Amniotic epithelial cell (primary cell): ENCODE results near the gene VPS13C.

Experiments used
- DNase-seq: peaks from one replicate; pipeline ENCODE4 v3.0.0-alpha.2; 2010; ENCODE audit warnings: low read depth

Gene VPS13C, protein sequence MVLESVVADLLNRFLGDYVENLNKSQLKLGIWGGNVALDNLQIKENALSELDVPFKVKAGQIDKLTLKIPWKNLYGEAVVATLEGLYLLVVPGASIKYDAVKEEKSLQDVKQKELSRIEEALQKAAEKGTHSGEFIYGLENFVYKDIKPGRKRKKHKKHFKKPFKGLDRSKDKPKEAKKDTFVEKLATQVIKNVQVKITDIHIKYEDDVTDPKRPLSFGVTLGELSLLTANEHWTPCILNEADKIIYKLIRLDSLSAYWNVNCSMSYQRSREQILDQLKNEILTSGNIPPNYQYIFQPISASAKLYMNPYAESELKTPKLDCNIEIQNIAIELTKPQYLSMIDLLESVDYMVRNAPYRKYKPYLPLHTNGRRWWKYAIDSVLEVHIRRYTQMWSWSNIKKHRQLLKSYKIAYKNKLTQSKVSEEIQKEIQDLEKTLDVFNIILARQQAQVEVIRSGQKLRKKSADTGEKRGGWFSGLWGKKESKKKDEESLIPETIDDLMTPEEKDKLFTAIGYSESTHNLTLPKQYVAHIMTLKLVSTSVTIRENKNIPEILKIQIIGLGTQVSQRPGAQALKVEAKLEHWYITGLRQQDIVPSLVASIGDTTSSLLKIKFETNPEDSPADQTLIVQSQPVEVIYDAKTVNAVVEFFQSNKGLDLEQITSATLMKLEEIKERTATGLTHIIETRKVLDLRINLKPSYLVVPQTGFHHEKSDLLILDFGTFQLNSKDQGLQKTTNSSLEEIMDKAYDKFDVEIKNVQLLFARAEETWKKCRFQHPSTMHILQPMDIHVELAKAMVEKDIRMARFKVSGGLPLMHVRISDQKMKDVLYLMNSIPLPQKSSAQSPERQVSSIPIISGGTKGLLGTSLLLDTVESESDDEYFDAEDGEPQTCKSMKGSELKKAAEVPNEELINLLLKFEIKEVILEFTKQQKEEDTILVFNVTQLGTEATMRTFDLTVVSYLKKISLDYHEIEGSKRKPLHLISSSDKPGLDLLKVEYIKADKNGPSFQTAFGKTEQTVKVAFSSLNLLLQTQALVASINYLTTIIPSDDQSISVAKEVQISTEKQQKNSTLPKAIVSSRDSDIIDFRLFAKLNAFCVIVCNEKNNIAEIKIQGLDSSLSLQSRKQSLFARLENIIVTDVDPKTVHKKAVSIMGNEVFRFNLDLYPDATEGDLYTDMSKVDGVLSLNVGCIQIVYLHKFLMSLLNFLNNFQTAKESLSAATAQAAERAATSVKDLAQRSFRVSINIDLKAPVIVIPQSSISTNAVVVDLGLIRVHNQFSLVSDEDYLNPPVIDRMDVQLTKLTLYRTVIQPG (N-terminal part only)

DNA sequence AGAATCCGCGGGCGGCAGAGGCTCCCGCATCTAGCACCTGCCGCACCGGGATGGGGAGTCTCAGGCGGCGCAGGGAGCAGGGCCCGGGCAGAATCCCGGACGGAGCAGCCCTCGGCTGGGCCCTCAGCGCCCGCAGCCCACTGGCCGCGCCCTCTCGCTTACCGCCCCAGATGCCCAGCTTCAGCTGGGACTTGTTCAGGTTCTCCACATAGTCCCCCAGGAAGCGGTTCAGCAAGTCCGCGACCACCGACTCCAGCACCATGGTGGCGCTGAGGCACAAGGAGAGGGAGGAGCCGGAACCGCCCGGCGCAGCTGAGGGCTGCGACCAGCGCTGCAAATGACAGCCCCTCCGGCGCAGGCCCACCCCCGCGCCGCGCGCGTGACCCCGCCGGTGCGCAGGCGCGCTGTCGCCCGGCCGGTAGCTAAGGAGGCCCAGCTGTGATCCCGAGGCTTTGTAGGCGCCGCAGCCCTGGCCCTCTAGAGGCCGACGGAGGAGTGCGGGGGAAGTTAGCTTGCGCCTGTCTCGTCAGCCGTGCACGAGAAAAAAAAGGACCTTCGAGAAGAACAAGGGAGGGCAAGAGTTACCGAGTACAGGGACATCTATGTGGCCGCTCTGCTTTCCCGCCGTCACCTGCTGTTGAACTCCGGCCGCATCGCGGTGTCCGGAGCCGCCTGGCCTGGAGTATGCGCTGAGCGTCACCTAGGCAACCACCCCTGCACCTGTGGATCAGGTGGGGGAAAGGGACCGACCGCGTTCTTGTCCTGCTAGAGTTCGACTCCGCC is at the start of gene VPS13C:
VPS13C (minus strand) TSS at position 335 of the 783 bp plus-strand sequence; CDS start at position 262, 73 bp downstream.
- DNase-seq, result peak; percentile 86

DNA sequence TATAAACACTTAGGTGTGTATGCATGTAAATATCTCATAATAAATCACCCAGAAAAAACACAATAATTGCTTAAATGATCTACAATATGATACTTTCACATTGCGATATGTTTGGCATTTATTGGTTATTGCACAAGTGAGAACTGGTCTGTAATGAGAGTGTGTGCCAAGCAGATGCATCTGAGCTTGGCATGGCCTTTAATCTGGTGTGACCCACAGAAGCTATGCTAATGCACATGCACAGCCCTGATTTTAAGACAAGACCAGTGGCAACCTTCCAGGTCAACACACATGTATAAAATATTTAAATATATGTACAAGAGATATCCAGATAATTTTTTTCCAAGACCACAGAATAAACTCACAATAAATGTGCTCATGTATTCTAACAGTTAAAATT is 49.2 kb upstream of the VPS13C start:
- DNase-seq, result no peak

DNA sequence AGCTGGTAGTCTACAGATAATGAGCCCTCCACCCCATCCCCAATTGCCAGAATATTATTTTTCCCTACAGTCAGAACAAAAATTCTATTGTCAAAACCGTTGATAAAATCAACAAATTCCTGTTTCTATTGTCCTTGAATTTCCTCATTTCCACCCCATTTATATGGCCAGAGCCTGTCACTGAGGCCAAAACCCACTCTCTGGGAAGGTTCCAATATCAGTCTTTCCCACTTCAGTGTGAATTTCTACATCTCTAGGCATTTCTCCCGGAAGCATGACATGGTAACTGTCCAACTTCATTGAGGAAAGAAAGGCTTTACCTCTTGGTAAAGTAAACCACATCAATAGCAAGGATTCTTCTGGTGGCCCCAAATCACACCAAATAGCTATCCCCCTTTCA is 48.2 kb upstream of the VPS13C start:
- DNase-seq, result no peak

DNA sequence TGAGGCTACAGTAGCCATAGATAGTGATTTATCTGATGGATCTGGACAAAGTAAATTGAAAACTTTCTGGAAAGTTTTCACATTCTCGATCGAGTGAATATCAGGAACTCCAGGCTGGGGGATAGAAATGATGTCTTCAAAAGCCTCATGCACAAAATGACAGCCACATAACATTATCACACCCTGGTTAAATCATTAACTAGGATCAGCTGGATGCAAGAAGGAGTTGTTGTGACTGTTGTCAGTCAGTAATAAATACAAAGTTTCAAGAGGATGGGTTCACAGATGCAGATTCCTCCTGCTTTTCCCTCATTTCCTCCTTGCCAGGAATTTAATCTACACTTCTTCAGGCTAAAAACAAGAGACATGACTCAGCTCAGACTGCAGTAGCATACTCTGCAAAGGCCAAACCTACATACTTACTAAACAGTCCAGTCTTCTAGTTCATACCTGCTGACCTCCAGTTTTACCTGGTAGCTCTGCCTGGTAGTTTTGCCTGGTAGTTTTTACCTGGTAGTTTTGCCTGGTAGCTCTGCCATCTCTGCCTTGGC is 47.4 kb upstream of the VPS13C start:
- no peak for DNase-seq

DNA sequence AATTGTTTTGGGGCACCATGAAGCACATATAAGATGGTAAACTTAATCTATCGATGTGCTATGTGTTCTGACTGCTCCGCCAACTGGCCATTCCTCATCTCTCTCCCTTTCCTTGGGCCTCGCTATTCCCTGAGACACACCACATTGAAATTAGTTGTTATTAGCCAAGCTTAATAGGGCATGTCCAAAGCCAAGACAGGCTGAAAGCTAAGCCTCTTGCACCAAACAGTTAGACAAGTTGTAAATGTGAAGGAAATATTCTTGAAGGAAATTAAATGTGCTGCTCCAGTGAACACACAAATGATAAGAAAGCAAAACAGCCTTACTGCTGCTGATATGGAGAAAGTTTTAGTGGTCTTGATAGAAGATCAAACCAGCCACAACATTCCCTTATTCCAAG is 45.8 kb upstream of the VPS13C start:
- no peak for DNase-seq

DNA sequence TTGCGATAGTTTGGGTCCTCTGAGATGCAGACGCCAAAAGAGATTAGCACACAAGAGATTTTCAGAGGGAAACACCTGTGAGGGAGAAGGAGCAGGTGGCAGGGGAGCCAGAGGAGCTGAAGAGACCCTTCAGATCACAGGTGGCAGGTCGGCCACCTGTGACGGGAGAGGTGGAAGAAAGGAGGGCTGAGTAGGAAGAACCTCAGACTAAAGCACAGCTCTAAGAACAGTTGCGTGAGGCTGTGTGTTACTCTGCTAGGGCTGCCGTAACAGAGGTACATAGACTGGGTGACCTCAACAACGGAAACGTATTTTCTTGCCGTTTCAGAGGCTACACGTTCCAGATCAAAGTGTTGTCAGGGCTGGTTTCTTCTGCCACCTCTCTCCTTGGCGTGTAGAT is 45.0 kb upstream of the VPS13C start:
- DNase-seq, result no peak

DNA sequence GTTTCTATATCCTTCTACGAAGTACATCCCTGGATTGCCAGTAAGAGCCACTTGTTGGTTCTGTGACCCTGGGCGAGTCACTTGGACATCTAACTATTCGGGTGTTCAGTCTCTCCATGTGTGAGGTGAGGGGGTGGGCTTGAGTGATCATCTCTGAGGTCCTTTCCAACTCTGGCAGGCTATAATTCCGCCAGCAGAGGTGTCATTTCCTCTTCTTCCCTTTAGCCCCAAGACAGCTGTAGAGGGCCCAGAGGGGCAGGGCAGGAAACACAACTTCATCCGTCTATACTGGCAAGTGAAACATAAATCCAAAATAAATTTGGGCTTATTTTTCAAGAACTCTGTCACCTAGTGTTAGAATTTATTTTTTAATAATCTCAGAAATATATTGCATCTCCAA is 44.6 kb upstream of the VPS13C start:
- no peak for DNase-seq

DNA sequence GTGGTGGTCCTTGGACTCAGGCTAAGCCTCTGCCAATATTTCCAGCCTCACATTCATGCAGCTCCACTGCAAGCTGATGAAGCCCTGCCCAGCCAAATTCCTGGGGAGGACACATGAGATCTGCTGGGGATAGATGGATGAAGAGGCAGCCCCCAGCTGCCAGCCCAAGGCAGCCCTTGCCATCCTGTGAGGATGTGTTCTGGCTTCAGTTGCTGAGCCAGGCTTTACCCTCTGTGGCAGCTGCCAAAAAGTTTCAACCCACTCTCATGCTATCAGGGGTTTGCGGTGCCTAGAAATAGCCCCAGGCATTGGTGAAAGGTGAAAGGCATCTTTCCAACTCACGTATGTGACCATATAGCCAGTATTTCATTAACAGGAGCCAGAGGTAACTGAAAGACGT is 44.2 kb upstream of the VPS13C start:
- no peak for DNase-seq

DNA sequence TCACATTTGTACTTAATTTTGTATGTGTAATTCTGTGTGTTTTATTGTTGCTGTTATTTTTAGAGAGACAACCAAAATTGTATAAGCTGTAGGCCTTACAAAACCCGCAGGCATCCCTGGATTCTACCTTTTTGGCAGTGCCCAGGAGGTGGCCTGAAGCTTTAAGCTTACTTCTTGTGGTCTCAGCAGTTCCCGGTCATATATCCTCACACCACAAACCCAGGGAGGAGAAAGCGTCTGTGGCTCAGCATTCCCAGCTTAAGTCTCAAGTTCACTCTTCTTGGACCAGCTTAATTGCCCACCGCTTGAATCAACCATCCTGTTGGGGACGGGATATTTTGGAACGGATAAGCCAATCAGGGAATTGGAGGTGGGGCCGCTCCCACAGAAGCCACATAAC is 43.2 kb upstream of the VPS13C start:
- DNase-seq, result no peak

DNA sequence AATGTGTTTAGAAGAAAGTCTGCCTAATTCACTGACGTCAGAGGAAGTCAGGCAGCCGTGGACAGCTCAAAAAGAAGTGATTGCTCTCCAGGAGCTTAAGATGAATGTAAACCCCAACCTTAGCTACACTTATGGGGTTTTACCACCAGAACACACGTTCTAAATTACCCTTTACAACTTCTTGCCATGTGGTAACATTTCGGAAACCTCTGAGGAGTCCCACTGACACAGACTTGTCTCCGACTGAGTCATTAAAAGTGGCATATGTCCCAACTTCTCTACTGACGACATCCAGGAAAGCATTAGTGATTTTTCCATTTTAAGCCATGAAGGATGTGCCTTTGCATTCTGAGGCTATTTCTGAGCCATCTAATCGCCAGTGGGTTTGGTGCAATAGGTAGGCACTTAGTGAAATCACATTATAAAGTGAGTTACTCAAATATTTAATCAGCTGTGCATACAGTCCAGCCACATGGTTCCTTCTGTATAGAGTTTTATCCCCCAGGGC is 38.9 kb upstream of the VPS13C start:
- no peak for DNase-seq

DNA sequence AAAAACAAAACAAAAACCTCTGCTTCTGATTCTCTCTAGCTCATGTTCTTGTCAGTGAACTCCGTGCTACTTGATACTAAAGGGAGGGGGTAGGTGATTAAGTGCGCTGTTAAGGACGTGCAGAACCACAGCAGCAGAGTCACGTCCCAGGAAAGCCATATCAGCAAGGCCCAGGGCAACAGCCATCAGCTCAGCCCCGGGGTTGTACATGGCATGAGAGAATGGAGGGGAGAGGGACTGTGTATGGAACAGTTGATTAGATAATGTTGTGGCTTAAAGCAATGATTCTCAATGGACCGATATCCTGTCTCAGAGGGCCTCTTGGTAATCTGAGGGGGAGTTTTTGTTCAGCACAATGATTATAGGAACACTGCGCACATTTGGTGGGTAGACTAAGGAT is 34.1 kb upstream of the VPS13C start:
- DNase-seq, result no peak

DNA sequence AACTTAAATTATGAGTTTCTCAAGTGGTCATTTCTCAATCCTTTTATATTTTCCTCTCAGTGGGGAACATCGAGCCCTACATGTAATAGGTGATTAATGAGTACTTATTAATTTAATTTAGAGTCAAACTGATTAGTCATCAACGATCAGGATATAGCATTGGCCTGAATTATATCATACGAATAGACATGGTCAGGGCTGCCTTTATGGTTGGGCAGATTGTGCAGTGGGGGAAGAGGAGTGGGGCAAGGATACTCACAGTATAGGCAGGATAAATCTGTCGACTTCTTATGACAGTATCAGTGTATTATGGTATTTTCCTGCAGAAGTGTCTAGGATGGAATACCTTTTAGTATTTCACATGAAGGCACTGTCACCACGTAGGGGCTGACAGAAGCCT is 33.6 kb upstream of the VPS13C start:
- no peak for DNase-seq

DNA sequence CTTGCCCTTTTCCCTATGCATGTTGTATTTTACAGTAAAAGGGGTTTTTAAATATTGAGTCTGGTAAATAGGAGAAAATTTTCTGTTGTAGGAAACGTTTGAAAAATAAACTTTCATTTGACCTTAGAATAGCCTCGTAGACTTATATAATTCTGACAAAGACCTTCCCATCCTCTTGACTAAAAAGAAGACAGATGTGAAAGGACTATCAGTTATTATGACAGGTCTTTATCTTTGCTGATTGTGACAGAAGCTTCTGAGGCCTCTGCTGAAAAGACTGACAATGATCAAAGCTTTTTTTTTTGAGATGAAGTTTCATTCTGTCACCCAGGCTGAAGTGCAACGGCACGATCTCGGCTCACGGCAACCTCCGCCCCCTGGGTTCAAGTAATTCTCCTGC is 30.7 kb upstream of the VPS13C start:
- DNase-seq, result no peak

DNA sequence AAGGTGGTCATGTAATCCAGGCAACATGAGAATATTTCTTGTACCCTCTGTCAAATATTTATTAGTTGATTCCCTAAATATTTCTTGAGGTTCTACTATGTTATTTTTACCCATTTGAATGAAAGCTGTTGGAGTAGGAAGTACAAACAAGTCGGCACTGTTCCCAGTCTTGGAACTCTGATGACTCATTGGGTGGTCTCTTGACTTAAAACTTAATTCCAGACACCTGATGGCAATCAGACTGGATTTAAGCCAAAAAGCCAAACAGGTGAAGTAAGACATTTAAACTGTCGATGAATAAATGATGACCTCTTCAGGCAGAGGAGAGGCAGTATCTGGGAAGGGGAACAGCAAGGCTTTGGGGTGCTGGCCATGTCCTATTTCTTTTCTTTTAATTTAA is 29.4 kb upstream of the VPS13C start:
- DNase-seq, result no peak

DNA sequence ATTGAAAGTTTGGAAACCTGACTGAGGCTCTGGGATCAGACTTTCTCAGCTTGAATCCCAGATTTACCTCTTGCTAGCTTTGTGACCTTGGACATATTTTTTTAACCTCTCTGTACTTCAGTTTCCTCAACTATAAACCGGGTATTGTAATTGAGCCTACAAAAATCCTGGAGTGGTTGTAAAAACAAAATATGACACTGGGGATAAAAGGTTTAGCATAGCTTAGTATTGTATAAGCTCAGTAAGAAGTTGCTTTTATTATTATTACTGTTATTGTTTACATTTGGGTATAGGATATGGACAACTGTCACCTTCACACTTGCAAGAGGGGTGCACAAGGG is 28.1 kb upstream of the VPS13C start:
- DNase-seq, result no peak

DNA sequence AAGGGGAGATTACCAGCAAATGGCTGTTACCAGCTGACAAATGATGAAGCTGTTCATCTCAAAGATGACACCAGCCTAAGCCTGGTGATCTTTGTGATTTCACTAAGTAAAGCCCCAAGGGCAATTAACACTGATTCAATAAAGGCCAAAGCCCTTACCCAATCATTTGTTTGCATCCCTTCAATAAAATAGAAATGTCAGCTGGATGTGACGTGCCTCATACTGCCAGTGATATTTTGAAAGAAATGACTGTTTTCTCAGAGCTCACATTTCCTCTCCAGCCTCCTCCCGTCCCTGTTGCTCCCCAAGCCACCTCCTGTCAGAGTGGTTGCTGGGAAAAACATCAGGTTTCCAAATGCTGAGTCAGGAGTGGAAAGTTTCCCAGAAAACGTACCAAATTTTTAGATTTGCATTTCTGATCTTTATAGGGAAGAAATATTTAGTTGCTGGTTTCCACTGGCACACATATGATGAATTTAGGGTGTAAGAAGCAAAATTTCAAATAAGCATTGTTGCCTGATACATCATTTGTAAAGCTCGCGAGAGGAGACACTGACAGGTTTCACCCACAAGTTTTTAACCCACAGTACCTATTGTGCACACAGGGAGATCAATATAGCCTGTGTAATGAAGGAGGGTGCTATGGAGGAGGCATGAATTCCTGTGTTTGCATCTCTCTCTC is 27.6 kb upstream of the VPS13C start:
- DNase-seq, result no peak

DNA sequence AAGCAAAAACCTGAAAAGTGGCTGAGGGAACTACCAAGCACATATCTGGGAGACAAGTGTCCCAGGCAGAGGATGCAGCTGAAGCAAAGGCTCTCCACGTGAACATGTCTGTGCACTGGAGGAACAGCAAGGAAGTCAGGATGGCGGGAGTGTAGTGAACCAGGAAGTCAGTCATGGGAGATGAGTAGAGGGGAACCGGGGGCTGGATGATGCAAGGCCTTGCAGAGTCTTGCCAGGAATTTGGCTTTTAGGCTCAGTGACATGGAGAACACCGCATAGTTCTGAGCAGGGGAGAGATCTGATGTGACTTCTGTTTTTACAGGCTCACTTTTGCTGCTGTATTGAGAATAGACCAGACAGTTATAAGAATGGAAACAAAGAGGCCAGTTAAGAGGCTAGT is 25.5 kb upstream of the VPS13C start:
- peak; percentile 13 for DNase-seq

DNA sequence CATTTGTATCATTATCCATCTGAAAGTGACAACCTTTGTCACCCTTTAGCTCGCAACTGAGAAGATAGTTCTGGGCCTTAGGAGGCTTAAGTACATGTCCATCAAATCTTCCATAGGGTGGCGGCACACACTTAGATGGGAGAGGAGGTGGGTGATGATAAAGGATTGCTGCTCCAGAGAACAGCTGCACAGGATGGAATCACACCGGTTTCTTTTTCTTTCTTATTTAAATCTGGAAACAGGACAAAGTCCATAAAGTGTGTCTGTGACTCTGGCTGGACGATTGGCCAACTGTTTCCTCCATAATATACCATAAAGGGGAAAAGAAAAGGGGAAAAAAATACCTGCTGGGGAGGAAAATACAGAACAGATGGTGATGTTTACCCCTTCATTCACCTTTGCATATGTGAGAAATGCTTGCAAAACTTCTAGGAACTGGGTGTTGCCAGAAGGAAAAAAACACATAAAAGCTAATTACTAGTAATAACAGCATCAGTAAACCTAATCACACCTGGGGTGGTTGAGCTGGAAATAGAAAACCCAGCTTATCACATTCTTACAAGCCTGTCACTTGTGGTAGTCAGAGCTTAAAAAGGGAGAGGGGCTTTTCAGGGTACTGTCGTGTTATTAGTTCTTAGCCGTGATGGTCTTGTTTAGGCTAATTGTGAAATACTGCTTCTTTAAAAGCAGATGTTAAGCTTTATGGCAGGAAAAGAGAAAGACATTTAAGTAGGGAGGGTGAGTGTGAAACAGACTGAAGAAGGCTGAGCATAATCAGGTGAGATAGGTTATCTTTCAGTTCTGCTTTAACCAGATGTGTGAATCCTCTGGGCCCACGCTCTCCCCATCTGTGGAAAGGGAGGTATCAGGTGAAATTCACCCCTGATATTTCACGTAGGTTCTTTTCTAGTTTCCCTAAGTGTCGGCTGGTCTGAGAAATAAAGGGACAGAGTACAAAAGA is 23.2 kb upstream of the VPS13C start:
- no peak for DNase-seq

DNA sequence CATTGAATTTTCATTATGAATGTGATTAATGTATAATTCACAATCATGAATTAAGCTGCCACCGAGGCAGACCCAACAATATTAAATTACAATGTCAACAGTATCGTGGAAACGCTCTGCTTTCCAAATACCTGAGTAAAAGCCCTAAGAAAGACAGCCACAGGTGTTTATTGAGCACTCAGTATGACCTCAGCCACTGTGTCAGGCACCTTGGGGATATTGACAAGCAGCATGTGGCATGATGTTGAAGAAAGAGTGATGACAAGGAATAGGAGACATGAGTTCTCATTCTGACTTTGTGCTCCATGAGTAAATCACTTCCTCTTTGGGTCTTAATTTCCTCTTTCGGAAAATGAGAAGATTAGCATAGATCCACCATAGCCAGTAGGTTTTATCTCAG is 19.3 kb upstream of the VPS13C start:
- DNase-seq, result no peak
